Astrocyte (in vitro differentiated cells and primary cell): ENCODE data around the gene TPRG1. TPM values are rescaled to one million over a fixed set of nuclear protein-coding genes. Genes with fewer than 3 reads are reported as not detected.

Experiments used
- DNase-seq: peaks from one replicate; pipeline ENCODE4 v3.0.0-alpha.2; 2010; ENCODE audit warnings: low read depth
- FAIRE-seq: peaks from 2 replicates; lab custom pipeline; 2011; peaks lifted over from hg19 to GRCh38; lab: Jason Lieb, UNC
- H2AFZ ChIP-seq: 2 replicates; pipeline ENCODE4 v1.6.0; 2012; ENCODE audit warnings: low read depth, low read length, inconsistent platforms
- H3K27ac ChIP-seq: 2 replicates; pipeline ENCODE4 v1.5.1; 2011; ENCODE audit warnings: low read depth, low read length, inconsistent platforms
- H3K27me3 ChIP-seq: 2 replicates; pipeline ENCODE4 v1.6.0; 2011; ENCODE audit warnings: low read length, inconsistent platforms; ENCODE audit not compliant: insufficient read depth
- H3K36me3 ChIP-seq: 2 replicates; pipeline ENCODE4 v1.5.1; 2011; ENCODE audit warnings: low read length, inconsistent platforms; ENCODE audit not compliant: insufficient read depth
- H3K4me1 ChIP-seq: 2 replicates; pipeline ENCODE4 v1.5.1; 2011; ENCODE audit warnings: low read length, inconsistent platforms; ENCODE audit not compliant: insufficient read depth
- H3K4me2 ChIP-seq: 2 replicates; pipeline ENCODE4 v1.6.0; 2012; ENCODE audit warnings: low read length, inconsistent platforms
- H3K4me3 ChIP-seq: 2 replicates; pipeline ENCODE4 v1.5.1; 2011; ENCODE audit warnings: low read depth, mild to moderate bottlenecking, low read length, inconsistent platforms; ENCODE audit not compliant: insufficient read depth
- H3K79me2 ChIP-seq: 2 replicates; pipeline ENCODE4 v1.6.0; 2012; ENCODE audit warnings: mild to moderate bottlenecking, low read length, inconsistent platforms; ENCODE audit not compliant: insufficient read depth
- H3K9ac ChIP-seq: 2 replicates; pipeline ENCODE4 v1.6.0; 2012; ENCODE audit warnings: mild to moderate bottlenecking, low read length, inconsistent platforms
- H3K9me3 ChIP-seq: 2 replicates; pipeline ENCODE4 v1.5.1; 2012; ENCODE audit warnings: low read depth, mild to moderate bottlenecking, low read length, inconsistent platforms; ENCODE audit not compliant: insufficient read depth
- H4K20me1 ChIP-seq: 2 replicates; pipeline ENCODE4 v1.6.0; 2012; ENCODE audit warnings: low read length, inconsistent platforms; ENCODE audit not compliant: insufficient read depth
- H3K27ac Mint-ChIP-seq: one replicate; pipeline ENCODE4 v1.8.0; 2021; ENCODE audit warnings: mild to moderate bottlenecking, mixed read lengths; ENCODE audit not compliant: unreplicated experiment
- H3K27me3 Mint-ChIP-seq: one replicate; pipeline ENCODE4 v1.8.0; 2021; ENCODE audit warnings: low read depth, mixed read lengths; ENCODE audit not compliant: unreplicated experiment
- H3K36me3 Mint-ChIP-seq: one replicate; pipeline ENCODE4 v1.8.0; 2021; ENCODE audit warnings: low read depth, mixed read lengths; ENCODE audit not compliant: unreplicated experiment
- H3K4me1 Mint-ChIP-seq: one replicate; pipeline ENCODE4 v1.8.0; 2021; ENCODE audit warnings: low read depth, mixed read lengths; ENCODE audit not compliant: unreplicated experiment
- H3K4me3 Mint-ChIP-seq: one replicate; pipeline ENCODE4 v1.8.0; 2021; ENCODE audit warnings: mild to moderate bottlenecking, moderate library complexity, mixed read lengths; ENCODE audit not compliant: unreplicated experiment
- H3K9me3 Mint-ChIP-seq: one replicate; pipeline ENCODE4 v1.8.0; 2021; ENCODE audit warnings: mild to moderate bottlenecking, mixed read lengths; ENCODE audit not compliant: unreplicated experiment
- CTCF ChIP-seq: IDR thresholded peaks from 2 replicates; pipeline ENCODE4 v1.5.1; 2011; ENCODE audit warnings: low read depth, mild to moderate bottlenecking, inconsistent platforms, low read length, moderate library complexity; ENCODE audit not compliant: insufficient read depth
- EZH2 ChIP-seq: IDR thresholded peaks from 2 replicates; pipeline ENCODE4 v1.6.1; 2012; ENCODE audit warnings: mild to moderate bottlenecking, low read length, inconsistent platforms; ENCODE audit not compliant: insufficient read depth
- total RNA-seq: library from RNA; stranded (reverse); gene quantifications from 2 replicates; pipeline ENCODE4 v1.2.1, GENCODE V29; 2021

TPRG1 gene
- total RNA-seq, 1 donor from 2014 or later, result 1.1 TPM

GRCh38 chr3:189312866-189313265, 141.1 kb downstream of the TPRG1 start:
- FAIRE-seq (no peak), DNase-seq (no peak)
- H3K9ac ChIP-seq, result no peak overlapping the region
- H3K4me1 Mint-ChIP-seq, result peaks cover 16% of the 10 kb centered on the region
- no peak overlapping the region for H3K4me3 ChIP-seq
- H3K36me3 ChIP-seq, result no peaks in the 10 kb centered on the region
- H4K20me1 ChIP-seq, result no peaks in the 10 kb centered on the region
- no peaks in the 10 kb centered on the region for H3K9me3 Mint-ChIP-seq
- no peaks in the 10 kb centered on the region for H3K4me1 ChIP-seq
- peaks cover 6% of the 10 kb centered on the region for H3K27me3 Mint-ChIP-seq
- peaks cover 19% of the 10 kb centered on the region for H3K27me3 ChIP-seq
- TF ChIP-seq EZH2 (no peak), CTCF (no peak)
- no peak overlapping the region for H3K27ac Mint-ChIP-seq
- H3K36me3 Mint-ChIP-seq, result no peaks in the 10 kb centered on the region
- H2AFZ ChIP-seq, result no peak overlapping the region
- no peak overlapping the region for H3K27ac ChIP-seq
- H3K9me3 ChIP-seq, result no peaks in the 10 kb centered on the region
- no peaks in the 10 kb centered on the region for H3K79me2 ChIP-seq
- no peak overlapping the region for H3K4me2 ChIP-seq
- no peak overlapping the region for H3K4me3 Mint-ChIP-seq

DNA sequence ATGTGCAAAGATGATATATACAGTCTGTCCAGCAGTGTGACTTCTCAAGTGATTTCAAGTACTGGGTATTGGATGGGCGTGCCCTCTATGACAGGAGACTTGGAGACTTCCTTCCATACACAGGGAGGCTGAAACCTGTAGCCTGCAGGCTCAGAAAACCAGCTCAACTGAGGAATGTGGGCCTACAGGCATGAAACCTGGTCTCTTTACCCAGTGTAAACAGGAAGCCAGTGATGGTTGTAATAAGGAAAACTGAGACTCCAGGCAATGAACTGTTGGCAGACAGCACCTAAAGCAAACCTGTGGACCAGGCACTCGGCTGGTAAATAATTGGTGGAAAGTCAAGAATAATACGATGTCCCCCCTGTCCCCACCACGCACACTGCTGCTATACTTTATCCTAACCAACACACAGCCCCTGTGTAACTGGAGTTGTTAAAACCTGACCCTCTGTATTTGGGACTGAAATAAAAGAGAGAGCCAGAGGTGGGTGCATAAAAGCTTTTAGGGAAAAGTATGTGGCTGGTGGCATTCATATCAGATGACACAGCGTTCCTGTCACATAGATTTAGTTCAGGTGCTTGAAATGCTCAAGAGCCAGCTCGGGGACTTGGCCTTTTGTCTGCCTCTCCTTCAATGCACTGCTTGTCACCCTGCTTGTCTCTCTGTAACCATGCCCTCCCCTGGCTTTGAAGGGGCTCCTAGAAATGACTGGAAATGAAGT, 144.7 kb downstream of the TPRG1 start:
- FAIRE-seq (no peak), DNase-seq (no peak)
- Histone ChIP-seq H2AFZ (no peak overlapping the region), H3K4me3 (no peak overlapping the region), H3K36me3 (no peaks in the 10 kb centered on the region), H3K4me2 (no peak overlapping the region), H3K9me3 (no peaks in the 10 kb centered on the region), H3K9ac (no peak overlapping the region), H3K27me3 (peaks cover 46% of the 10 kb centered on the region), H3K4me1 (no peaks in the 10 kb centered on the region), H4K20me1 (no peaks in the 10 kb centered on the region), H3K79me2 (no peaks in the 10 kb centered on the region), H3K27ac (no peak overlapping the region)
- TF ChIP-seq EZH2 (no peak), CTCF (no peak)
- H3K4me1 Mint-ChIP-seq, result peaks cover 13% of the 10 kb centered on the region
- H3K4me3 Mint-ChIP-seq, result no peak overlapping the region
- H3K36me3 Mint-ChIP-seq, result no peaks in the 10 kb centered on the region
- H3K9me3 Mint-ChIP-seq, result no peaks in the 10 kb centered on the region
- H3K27me3 Mint-ChIP-seq, result peaks cover 4% of the 10 kb centered on the region
- no peak overlapping the region for H3K27ac Mint-ChIP-seq

GRCh38 chr3:189317911-189318310, 146.1 kb downstream of the TPRG1 start:
- no peak overlapping the region for H3K4me3 ChIP-seq
- no peaks in the 10 kb centered on the region for H3K4me1 ChIP-seq
- no peak overlapping the region for H3K27ac Mint-ChIP-seq
- peaks cover 3% of the 10 kb centered on the region for H3K27me3 Mint-ChIP-seq
- no peak overlapping the region for H2AFZ ChIP-seq
- H3K9me3 ChIP-seq, result no peaks in the 10 kb centered on the region
- no peak overlapping the region for H3K27ac ChIP-seq
- H3K4me1 Mint-ChIP-seq, result peaks cover 13% of the 10 kb centered on the region
- no peak for DNase-seq
- no peak for FAIRE-seq
- H3K79me2 ChIP-seq, result no peaks in the 10 kb centered on the region
- H3K9me3 Mint-ChIP-seq, result no peaks in the 10 kb centered on the region
- no peaks in the 10 kb centered on the region for H3K36me3 ChIP-seq
- peaks cover 61% of the 10 kb centered on the region for H3K27me3 ChIP-seq
- TF ChIP-seq CTCF (no peak), EZH2 (no peak)
- no peak overlapping the region for H3K4me2 ChIP-seq
- no peaks in the 10 kb centered on the region for H3K36me3 Mint-ChIP-seq
- no peak overlapping the region for H3K4me3 Mint-ChIP-seq
- no peaks in the 10 kb centered on the region for H4K20me1 ChIP-seq
- H3K9ac ChIP-seq, result no peak overlapping the region
